OCI-LY3 (cell line): ENCODE measurements around the gene C1RL.

Experiments
- CTCF ChIP-seq: fragments of 200-600, 300-600 bp; sonication (generic); IDR thresholded peaks from 2 replicates; pipeline ENCODE4 v1.5.1; 2014; ENCODE audit warnings: antibody characterized with exemption, low read length, low read depth
- EZH2phosphoT487 ChIP-seq: fragments of 200-600 bp; shearing (Covaris generic); IDR thresholded peaks from 2 replicates; pipeline ENCODE4 v1.6.1; 2018; ENCODE audit warnings: antibody characterized with exemption, mixed run types, low read depth

DNA sequence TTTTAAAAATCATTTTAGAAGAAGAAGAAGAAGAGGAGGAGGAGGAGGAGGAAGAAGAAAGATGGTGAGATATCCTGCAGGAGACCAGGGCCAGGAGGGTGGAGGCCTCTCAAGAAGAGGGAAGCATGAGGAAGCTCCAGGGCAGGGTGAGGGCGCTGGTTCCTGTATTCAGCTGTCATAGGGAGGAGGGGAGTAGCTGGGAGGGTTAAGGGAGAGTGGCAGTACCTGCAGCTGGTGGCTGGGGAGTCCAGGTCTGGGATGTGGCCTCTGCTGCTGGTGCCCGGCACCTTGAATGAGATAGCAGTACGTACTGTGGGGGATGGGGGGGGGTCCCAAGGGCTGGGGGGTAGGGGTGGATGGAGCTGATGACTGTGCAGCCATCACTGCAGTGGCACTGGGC lies 9.9 kb upstream of the C1RL start:
- TF ChIP-seq CTCF (no peak), EZH2phosphoT487 (no peak)
